SK-N-SH (cell line): ENCODE measurements around the gene TPRA1. TPM values are rescaled to one million over a fixed set of nuclear protein-coding genes. Genes with fewer than 3 reads are reported as not detected.

Experiments
- CTCF ChIA-PET: fragments of 300-600, 350-600 bp; formaldehyde crosslinking; extraction: SDS; loops from one replicate; lab custom pipeline; 2021; lab: Yijun Ruan, JAX
- POLR2A ChIA-PET: fragments of 350-600 bp; sonication (Branson Sonifier 250); formaldehyde crosslinking; extraction: SDS; loops from one replicate; lab custom pipeline; 2020; ENCODE audit warnings: antibody characterized with exemption, inconsistent platforms; lab: Yijun Ruan, JAX
- DNase-seq: peaks from one replicate; pipeline ENCODE4 v3.0.0; 2012
- H2AFZ ChIP-seq: fragments of 200-600 bp; sonication (generic); 2 replicates; pipeline ENCODE4 v1.8.1; 2016; ENCODE audit warnings: antibody characterized with exemption, mild to moderate bottlenecking, low read depth
- H3F3A ChIP-seq: fragments of 200-600 bp; sonication (generic); replicated peaks from 2 replicates; pipeline ENCODE3; 2016; ENCODE audit warnings: antibody characterized with exemption, mild to moderate bottlenecking; ENCODE audit not compliant: insufficient read depth
- H3K27ac ChIP-seq, 2 experiments: fragments of 200-500 bp in 1 of 2; fragments of 200-600 bp in 1 of 2; sonication (Bioruptor generic) in 1 of 2; sonication (generic), shearing (Covaris generic) in 1 of 2; 2 replicates each; pipeline versions ENCODE4 v1.5.1 to v1.6.1; 2014 to 2016; ENCODE audit warnings: low read depth in 2 of 2, inconsistent platforms in 1 of 2, low read length in 1 of 2, mild to moderate bottlenecking in 1 of 2, mixed read lengths in 1 of 2
- H3K27me3 ChIP-seq: fragments of 200-600 bp; sonication (generic), shearing (Covaris generic); 2 replicates; pipeline ENCODE4 v1.6.1; 2016; ENCODE audit warnings: mixed run types; ENCODE audit not compliant: insufficient read depth
- H3K36me3 ChIP-seq, 2 experiments: fragments of 200-500 bp in 1 of 2; fragments of 200-600 bp in 1 of 2; sonication (Bioruptor generic) in 1 of 2; sonication (generic) in 1 of 2; replicated peaks in 1 of 2; 2 replicates each; pipeline versions ENCODE3 to v1.5.1; 2014 to 2016; ENCODE audit warnings: low read length in 1 of 2, mild to moderate bottlenecking in 1 of 2; ENCODE audit not compliant: insufficient read depth in 2 of 2, control insufficient read depth in 1 of 2
- H3K4me1 ChIP-seq, 2 experiments: fragments of 200-500 bp in 1 of 2; fragments of 200-600 bp in 1 of 2; sonication (Bioruptor generic) in 1 of 2; sonication (generic), shearing (Covaris generic) in 1 of 2; 2 replicates each; pipeline versions ENCODE4 v1.5.1 to v1.6.1; 2014 to 2016; ENCODE audit warnings: low read depth in 1 of 2, low read length in 1 of 2, mixed run types in 1 of 2; ENCODE audit not compliant: insufficient read depth in 2 of 2, control insufficient read depth in 1 of 2
- H3K4me2 ChIP-seq: fragments of 200-600 bp; sonication (generic), shearing (Covaris generic); 2 replicates; pipeline ENCODE4 v1.6.1; 2017; ENCODE audit warnings: mixed run types
- H3K4me3 ChIP-seq, 2 experiments: fragments of 200-500 bp in 1 of 2; fragments of 200-600 bp in 1 of 2; sonication (Bioruptor generic) in 1 of 2; sonication (generic), shearing (Covaris generic) in 1 of 2; 2 replicates each; pipeline versions ENCODE4 v1.5.1 to v1.8.1; 2014 to 2016; ENCODE audit warnings: low read depth in 2 of 2, inconsistent platforms in 1 of 2, low read length in 1 of 2, mild to moderate bottlenecking in 1 of 2, mixed read lengths in 1 of 2, moderate library complexity in 1 of 2
- H3K79me2 ChIP-seq: fragments of 200-600 bp; sonication (generic); 2 replicates; pipeline ENCODE4 v1.8.1; 2017; ENCODE audit warnings: mild to moderate bottlenecking; ENCODE audit not compliant: insufficient read depth
- H3K9ac ChIP-seq: fragments of 200-600 bp; sonication (generic); 2 replicates; pipeline ENCODE4 v1.6.1; 2017; ENCODE audit warnings: mixed run types
- H3K9me2 ChIP-seq: fragments of 200-600 bp; sonication (generic); 2 replicates; pipeline ENCODE4 v1.6.1; 2017; ENCODE audit warnings: mixed run types
- H3K9me3 ChIP-seq: fragments of 200-600 bp; sonication (generic); 2 replicates; pipeline ENCODE4 v1.6.1; 2017; ENCODE audit warnings: mixed run types, mild to moderate bottlenecking, moderate library complexity
- H4K20me1 ChIP-seq: fragments of 200-600 bp; sonication (generic); 2 replicates; pipeline ENCODE4 v1.6.1; 2017; ENCODE audit warnings: mild to moderate bottlenecking, mixed run types; ENCODE audit not compliant: insufficient read depth
- CHD2 ChIP-seq: fragments of 150-350 bp; IDR thresholded peaks from 2 replicates; pipeline ENCODE4 v1.6.1; 2018; ENCODE audit warnings: low read length; ENCODE audit not compliant: partially characterized antibody
- FOXJ3 ChIP-seq: sonication (generic); formaldehyde crosslinking; IDR thresholded peaks from 2 replicates; pipeline ENCODE4 v1.5.1; 2020; ENCODE audit warnings: mild to moderate bottlenecking, missing genetic modification reagents
- JUND ChIP-seq: IDR thresholded peaks from 2 replicates; pipeline ENCODE4 v1.4.0; 2012
- MEF2A ChIP-seq: IDR thresholded peaks from 2 replicates; pipeline ENCODE4 v1.4.0; 2012; ENCODE audit warnings: low read depth, borderline replicate concordance
- RFX5 ChIP-seq: IDR thresholded peaks from 2 replicates; pipeline ENCODE4 v1.6.1; 2012; ENCODE audit warnings: mild to moderate bottlenecking, improper control_type of control experiment, low read length
- SMC3 ChIP-seq: IDR thresholded peaks from 2 replicates; pipeline ENCODE4 v1.6.1; 2012; ENCODE audit warnings: low read depth, low read length, improper control_type of control experiment
- TAF1 ChIP-seq: IDR thresholded peaks from 2 replicates; pipeline ENCODE4 v1.6.1; 2012; ENCODE audit warnings: low read depth, mild to moderate bottlenecking, low read length, moderate library complexity, borderline replicate concordance
- TEAD4 ChIP-seq: IDR thresholded peaks from 2 replicates; pipeline ENCODE4 v1.4.0; 2012; ENCODE audit warnings: mild to moderate bottlenecking, borderline replicate concordance; ENCODE audit not compliant: insufficient read depth
- YY1 ChIP-seq: IDR thresholded peaks from 2 replicates; pipeline ENCODE4 v1.4.0; 2012; ENCODE audit warnings: low read depth, mild to moderate bottlenecking
- WGBS: methylation state at CpG from one replicate; pipeline ENCODE4 v1.1.6; 2017; ENCODE audit warnings: low lambda C conversion rate; 5-methylcytosine and 5-hydroxymethylcytosine counted together
- polyA plus RNA-seq, 3 experiments: library from polyadenylated mRNA; depleted of rRNA; stranded (reverse); fragments of >200 nt; gene quantifications; 2 replicates each; pipeline ENCODE4 v1.2.3, GENCODE V29; 2012
- TF ChIP-seq, protein P1 (sequence below): IDR thresholded peaks from 2 replicates; pipeline ENCODE4 v1.6.1; 2012; ENCODE audit warnings: mild to moderate bottlenecking, low read depth, low read length, moderate library complexity
- TF ChIP-seq, protein P2 (sequence below): fragments of 150-350 bp; IDR thresholded peaks from 2 replicates; pipeline ENCODE4 v1.6.1; 2016; ENCODE audit warnings: mild to moderate bottlenecking, low read depth, low read length
- TF ChIP-seq, protein P3 (sequence below): IDR thresholded peaks from 2 replicates; pipeline ENCODE4 v1.4.0; 2012; ENCODE audit warnings: low read depth
- TF ChIP-seq, protein P4 (sequence below): fragments of 150-350 bp; IDR thresholded peaks from 2 replicates; pipeline ENCODE4 v1.6.1; 2017; ENCODE audit warnings: antibody characterized with exemption, low read length, low read depth, borderline replicate concordance

The TPRA1 gene
- polyA plus RNA-seq, 1 of the 3 experiments (the other 2 are of a cell fraction), result 26.3 TPM

DNA sequence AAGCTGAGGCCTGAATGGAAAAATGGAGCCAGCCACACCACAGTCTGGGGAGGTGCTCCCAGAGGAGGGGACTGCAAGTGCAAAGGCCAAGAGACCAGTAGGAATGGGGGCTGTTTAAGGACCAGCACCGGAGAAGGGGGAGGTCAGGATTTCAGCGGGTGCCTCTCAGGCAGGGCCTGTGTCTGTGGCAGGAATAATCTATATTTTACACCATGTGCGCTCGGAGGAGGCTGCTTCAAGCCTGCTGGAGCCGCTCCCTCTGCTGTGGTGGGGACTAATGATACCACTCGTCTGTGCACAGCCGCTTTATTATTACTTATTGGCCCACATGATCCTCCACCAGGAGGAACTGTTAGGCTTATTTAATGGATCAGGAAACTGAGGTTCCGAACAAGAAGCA lies 45.3 kb downstream of the TPRA1 start:
- Histone ChIP-seq H3F3A (no peaks in the 10 kb centered on the region), H3K4me3 (no peak overlapping the region), H2AFZ (no peak overlapping the region), H4K20me1 (no peaks in the 10 kb centered on the region)
- WGBS, result 95% methylated on average over 8 of the region's 8 CpGs
- CTCF ChIA-PET, result interaction anchor here (0.8 to 7.5 kb wide), 19 partner anchors 12 to 1022 kb away, joined by 3 to 72 read pairs (median 6); no protein-coding TSS in a partner anchor
- TF ChIP-seq TAF1 (no peak), YY1 (no peak), CHD2 (no peak), RFX5 (no peak), FOXJ3 (CRISPR knock-in tag) (no peak), SMC3 (no peak), TEAD4 (no peak), JUND (no peak), MEF2A (no peak)
- TF ChIP-seq, protein P1, sequence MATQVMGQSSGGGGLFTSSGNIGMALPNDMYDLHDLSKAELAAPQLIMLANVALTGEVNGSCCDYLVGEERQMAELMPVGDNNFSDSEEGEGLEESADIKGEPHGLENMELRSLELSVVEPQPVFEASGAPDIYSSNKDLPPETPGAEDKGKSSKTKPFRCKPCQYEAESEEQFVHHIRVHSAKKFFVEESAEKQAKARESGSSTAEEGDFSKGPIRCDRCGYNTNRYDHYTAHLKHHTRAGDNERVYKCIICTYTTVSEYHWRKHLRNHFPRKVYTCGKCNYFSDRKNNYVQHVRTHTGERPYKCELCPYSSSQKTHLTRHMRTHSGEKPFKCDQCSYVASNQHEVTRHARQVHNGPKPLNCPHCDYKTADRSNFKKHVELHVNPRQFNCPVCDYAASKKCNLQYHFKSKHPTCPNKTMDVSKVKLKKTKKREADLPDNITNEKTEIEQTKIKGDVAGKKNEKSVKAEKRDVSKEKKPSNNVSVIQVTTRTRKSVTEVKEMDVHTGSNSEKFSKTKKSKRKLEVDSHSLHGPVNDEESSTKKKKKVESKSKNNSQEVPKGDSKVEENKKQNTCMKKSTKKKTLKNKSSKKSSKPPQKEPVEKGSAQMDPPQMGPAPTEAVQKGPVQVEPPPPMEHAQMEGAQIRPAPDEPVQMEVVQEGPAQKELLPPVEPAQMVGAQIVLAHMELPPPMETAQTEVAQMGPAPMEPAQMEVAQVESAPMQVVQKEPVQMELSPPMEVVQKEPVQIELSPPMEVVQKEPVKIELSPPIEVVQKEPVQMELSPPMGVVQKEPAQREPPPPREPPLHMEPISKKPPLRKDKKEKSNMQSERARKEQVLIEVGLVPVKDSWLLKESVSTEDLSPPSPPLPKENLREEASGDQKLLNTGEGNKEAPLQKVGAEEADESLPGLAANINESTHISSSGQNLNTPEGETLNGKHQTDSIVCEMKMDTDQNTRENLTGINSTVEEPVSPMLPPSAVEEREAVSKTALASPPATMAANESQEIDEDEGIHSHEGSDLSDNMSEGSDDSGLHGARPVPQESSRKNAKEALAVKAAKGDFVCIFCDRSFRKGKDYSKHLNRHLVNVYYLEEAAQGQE, result no peak
- TF ChIP-seq, protein P2, sequence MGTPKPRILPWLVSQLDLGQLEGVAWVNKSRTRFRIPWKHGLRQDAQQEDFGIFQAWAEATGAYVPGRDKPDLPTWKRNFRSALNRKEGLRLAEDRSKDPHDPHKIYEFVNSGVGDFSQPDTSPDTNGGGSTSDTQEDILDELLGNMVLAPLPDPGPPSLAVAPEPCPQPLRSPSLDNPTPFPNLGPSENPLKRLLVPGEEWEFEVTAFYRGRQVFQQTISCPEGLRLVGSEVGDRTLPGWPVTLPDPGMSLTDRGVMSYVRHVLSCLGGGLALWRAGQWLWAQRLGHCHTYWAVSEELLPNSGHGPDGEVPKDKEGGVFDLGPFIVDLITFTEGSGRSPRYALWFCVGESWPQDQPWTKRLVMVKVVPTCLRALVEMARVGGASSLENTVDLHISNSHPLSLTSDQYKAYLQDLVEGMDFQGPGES, result no peak
- TF ChIP-seq, protein P3, sequence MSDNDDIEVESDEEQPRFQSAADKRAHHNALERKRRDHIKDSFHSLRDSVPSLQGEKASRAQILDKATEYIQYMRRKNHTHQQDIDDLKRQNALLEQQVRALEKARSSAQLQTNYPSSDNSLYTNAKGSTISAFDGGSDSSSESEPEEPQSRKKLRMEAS, result no peak
- TF ChIP-seq, protein P4, sequence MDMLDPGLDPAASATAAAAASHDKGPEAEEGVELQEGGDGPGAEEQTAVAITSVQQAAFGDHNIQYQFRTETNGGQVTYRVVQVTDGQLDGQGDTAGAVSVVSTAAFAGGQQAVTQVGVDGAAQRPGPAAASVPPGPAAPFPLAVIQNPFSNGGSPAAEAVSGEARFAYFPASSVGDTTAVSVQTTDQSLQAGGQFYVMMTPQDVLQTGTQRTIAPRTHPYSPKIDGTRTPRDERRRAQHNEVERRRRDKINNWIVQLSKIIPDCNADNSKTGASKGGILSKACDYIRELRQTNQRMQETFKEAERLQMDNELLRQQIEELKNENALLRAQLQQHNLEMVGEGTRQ, result no peak
- TF ChIP-seq, all 33 proteins: peak for 0
- Histone ChIP-seq H3K9me3 (no peaks in the 10 kb centered on the region), H3K27ac (no peak overlapping the region), H3K36me3 (no peaks in the 10 kb centered on the region), H3K9ac (no peak overlapping the region), H3K4me2 (no peak overlapping the region), H3K79me2 (no peaks in the 10 kb centered on the region), H3K4me1 (peaks cover 0 to 29% of the 10 kb centered on the region in 2 experiments; a peak in 1 of 4 replicates), H3K27me3 (no peaks in the 10 kb centered on the region), H3K9me2 (no peaks in the 10 kb centered on the region)
- POLR2A ChIA-PET, result no interaction called here
- no peak for DNase-seq
